NOMO-1 (cell line): ENCODE results near the gene SYT14.
"Not testable (repeated sequence)": the region's sequence is repeated elsewhere in the genome, so short reads cannot be mapped to it uniquely, and the experiment has no call there.

Experiments used
- DNase-seq, 2 experiments: peaks; one replicate each; lab custom pipeline; 2025; ENCODE audit not compliant: unreplicated experiment in 2 of 2; lab: John Stamatoyannopoulos, UW

The SYT14 gene

DNA sequence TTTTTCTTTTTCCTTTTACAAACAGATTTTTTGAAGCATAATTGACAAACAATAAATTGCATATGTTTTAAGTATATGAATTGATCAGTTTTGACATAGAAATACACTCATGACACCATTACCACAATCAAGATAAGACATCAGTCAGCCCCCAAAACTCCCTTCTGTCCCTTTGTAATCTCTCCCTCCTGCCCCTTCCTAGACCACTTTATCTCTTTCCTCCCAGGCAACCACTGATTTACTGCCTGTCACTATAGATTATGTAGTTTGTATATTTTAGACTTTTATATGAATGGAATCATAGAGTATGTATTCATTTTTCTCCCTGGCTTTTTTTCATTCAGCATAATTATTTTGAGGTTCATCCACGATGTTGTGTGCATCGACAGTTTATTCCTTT lies 6.9 kb upstream of the SYT14 start:
- DNase-seq = no peak

DNA sequence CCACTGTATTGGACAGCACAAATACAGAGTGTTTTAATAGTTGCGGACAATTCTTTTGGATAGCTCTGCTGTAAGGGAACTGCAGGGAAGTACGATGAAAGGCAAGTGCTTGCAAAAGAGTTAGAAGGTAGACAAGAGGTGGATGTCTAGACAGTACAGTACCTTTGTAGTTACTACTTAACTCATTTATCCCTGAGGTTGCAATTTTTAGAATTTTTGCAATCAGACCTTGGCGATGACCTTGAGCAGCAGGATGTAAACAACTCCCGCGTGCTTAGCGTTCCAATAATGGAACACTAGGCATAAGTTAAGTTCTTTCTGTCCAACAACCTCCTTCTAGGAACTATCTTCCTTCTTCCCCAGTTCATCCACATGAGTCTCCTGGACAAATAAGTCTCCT lies 1.9 kb upstream of the SYT14 start:
- DNase-seq = no peak

- DNase-seq = no peak
These were observed 7.4 kb downstream of the SYT14 start for GRCh38 chr1:209945377-209945776.

- DNase-seq = no peak
These were observed 10.1 kb downstream of the SYT14 start for GRCh38 chr1:209948155-209948554.

DNA sequence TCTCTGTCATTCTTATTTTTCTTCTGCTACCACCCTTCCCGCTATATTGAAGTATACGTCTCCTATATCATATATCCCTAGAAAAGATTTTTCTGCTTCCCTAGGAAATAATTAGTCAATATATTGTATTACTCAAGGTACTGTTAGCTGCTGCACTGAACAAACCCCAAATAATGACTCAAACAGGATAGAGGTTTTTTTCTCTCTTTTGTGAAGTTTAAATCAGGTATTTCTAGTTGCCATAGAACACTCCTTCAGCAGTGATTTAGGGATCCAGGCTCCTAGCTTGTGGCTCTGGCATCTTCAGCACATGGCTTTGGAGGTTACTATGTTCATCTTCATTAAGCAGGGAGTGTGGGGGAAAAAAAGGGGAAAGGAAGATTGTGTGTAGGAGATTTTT lies 18.1 kb downstream of the SYT14 start:
- DNase-seq = no peak

- no peak for DNase-seq
These were observed 21.6 kb downstream of the SYT14 start for GRCh38 chr1:209959623-209960022.

DNA sequence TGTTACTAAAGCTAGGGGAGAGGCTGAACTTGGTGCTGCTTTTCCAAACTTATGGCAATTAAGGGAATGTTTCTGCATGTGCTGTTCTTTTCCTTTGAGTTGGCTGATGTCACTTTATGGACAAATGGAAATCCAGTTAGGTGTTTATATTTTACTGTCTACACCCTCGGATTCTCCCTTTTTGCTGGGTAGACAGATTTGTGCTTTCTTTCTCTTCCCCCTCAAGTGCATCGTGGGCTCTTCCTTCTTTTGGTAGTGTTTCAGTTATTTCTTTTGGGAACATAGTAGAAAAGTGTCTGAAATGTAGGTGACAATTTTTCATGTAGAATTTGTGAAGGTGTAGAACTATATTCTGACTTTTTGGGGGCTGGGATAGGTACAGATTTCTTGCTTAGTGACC lies 22.9 kb downstream of the SYT14 start:
- DNase-seq = no peak

GRCh38 chr1:209962388-209962787 lies 24.4 kb downstream of the SYT14 start:
- DNase-seq = no peak

GRCh38 chr1:209962856-209963255 lies 24.8 kb downstream of the SYT14 start:
- no peak for DNase-seq

DNA sequence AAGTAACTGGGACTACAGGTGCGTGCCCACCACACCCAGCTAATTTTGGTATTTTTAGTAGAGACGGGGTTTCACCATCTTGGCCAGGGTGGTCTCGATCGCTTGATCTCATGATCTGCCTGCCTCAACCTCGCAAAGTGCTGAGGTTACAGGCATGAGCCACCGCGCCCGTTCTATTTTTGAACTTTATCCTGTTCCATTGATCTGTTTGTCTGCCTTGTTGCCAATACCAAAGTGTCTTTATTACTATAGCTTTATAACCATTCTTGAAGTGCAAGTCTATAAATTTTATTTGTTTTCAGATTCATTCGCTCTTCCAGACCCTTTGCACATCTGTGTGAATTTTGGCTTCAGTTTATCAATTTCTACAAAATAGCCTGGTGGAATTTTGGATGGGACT lies 28.0 kb downstream of the SYT14 start:
- DNase-seq = no peak

DNA sequence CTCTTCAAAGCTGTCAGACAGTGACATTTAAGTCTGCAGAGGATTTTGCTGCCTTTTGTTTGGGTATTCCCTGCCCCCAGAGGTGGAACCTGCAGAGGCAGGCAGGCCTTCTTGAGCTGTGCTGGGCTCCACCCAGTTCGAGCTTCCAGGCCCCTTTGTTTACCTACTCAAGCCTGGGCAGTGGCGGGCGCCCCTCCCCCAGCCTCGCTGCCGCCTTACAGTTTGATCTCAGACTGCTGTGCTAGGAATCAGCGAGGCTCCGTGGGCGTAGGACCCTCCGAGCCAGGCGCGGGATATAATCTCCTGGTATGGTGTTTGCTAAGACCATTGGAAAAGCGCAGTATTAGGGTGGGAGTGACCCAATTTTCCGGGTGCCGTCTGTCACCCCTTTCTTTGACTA lies 40.7 kb downstream of the SYT14 start:
- not testable (repeated sequence) for DNase-seq

GRCh38 chr1:209983953-209984352 lies 45.9 kb downstream of the SYT14 start:
- DNase-seq = no peak

GRCh38 chr1:209985002-209985401 lies 47.0 kb downstream of the SYT14 start:
- DNase-seq = no peak

- DNase-seq = no peak
These were observed 50.7 kb downstream of the SYT14 start for GRCh38 chr1:209988706-209989105.

DNA sequence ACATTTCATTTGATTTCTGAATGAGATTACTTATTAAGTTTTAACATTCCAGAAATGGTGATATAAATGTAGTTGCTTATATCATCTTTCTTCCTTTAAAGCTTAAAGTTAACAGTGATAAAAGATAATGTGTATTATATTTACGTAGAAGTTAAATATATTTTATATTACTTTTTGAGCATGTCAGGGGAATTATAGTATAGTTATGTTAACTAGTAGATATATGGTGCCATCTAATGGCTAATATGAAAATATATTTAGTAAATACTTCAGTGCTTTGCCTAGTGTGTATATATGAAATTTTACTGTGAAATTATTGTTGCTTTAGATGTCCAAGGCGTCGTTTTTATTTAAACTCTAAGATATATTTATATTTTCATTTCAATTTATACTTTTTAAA lies 51.5 kb downstream of the SYT14 start:
- peak in 1 of 2 experiments; percentile 21 for DNase-seq

- DNase-seq = no peak
These were observed 55.2 kb downstream of the SYT14 start for GRCh38 chr1:209993061-209993830.

- DNase-seq = no peak
These were observed 58.3 kb downstream of the SYT14 start for GRCh38 chr1:209996348-209996747.

DNA sequence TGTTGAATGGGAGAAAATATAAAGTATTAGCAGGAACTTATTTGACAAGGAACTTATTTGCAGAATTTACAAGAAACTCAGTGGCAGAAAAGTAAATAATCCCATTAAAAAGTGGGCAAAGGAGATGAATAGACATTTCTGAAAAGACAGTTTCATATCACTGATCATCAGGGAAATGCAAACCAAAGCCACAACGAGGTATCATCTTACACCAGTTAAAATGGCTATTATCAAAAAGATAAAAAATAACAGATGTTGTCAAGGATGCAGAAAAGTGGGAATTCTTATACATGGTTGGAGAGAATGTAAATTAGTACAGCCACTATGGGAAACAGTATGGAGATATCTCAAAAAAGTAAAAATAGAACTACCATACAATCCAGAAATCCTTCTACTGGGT lies 61.0 kb downstream of the SYT14 start:
- DNase-seq = no peak

GRCh38 chr1:210001751-210002150 lies 63.7 kb downstream of the SYT14 start:
- DNase-seq = no peak

DNA sequence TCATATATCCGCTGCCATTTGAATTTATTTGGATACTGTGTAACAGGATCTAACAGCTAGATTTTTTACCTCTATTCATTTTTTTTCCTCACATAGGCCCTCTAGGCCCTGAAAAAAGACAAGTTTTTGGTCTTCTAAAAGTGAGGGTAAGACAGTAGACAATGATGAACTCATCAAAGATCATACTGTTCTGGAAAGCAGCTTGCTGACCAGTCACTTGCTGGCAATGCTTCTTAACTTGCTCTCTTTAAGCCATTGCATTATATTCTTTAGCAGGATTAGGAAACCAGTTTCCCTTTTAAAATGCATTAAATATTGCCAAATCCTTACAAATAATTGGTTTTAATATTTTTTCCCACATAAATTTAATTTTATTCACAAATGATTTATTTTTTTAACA lies 65.5 kb downstream of the SYT14 start:
- DNase-seq = no peak

- DNase-seq = no peak
These were observed 72.1 kb downstream of the SYT14 start for GRCh38 chr1:210010161-210010560.

- no peak for DNase-seq
These were observed 83.3 kb downstream of the SYT14 start for GRCh38 chr1:210021145-210021860.
